OCI-LY7 (cell line): ENCODE data around the gene HAND2.

ENCODE experiments used
- EZH2phosphoT487 ChIP-seq: fragments of 200-600 bp; sonication (generic); IDR thresholded peaks from 2 replicates; pipeline ENCODE4 v1.6.1; 2018; ENCODE audit warnings: low read depth, borderline replicate concordance, mild to moderate bottlenecking, mixed run types, antibody characterized with exemption, low read length, moderate library complexity, mixed read lengths
- TF ChIP-seq, protein P1 (sequence below): fragments of 200-600 bp; sonication (generic); conservative IDR thresholded peaks from 2 replicates; pipeline ENCODE4 v1.5.1; 2014; ENCODE audit warnings: mild to moderate bottlenecking, antibody characterized with exemption, low read length, moderate library complexity, mixed read lengths

DNA sequence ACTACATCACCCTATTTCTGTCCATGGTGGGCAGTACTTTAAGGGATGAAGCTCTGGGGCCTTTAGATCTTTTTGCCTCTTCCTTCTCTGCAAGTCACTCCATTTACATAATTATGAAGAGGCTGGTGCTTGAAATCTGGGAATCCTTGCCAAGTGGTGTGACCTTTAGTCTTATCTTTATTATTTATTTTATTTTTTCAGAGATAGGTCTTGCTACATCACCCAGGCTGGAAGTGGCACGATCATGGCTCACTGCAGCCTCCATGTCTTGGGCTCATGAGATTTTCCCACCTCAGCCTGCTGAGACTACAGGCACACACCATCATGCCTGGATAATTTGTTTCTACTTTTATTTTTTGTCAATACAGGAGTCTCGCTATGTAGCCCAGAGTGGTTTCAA lies 34.4 kb upstream of the HAND2 start:
- TF ChIP-seq, protein P1, sequence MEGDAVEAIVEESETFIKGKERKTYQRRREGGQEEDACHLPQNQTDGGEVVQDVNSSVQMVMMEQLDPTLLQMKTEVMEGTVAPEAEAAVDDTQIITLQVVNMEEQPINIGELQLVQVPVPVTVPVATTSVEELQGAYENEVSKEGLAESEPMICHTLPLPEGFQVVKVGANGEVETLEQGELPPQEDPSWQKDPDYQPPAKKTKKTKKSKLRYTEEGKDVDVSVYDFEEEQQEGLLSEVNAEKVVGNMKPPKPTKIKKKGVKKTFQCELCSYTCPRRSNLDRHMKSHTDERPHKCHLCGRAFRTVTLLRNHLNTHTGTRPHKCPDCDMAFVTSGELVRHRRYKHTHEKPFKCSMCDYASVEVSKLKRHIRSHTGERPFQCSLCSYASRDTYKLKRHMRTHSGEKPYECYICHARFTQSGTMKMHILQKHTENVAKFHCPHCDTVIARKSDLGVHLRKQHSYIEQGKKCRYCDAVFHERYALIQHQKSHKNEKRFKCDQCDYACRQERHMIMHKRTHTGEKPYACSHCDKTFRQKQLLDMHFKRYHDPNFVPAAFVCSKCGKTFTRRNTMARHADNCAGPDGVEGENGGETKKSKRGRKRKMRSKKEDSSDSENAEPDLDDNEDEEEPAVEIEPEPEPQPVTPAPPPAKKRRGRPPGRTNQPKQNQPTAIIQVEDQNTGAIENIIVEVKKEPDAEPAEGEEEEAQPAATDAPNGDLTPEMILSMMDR = no peak
- TF ChIP-seq EZH2phosphoT487 = no peak
